NCI-H128 (cell line): Measurements from ENCODE around the gene GRAMD1B.

Source experiments
- DNase-seq: peaks from one replicate; lab custom pipeline; 2025; ENCODE audit not compliant: unreplicated experiment; lab: John Stamatoyannopoulos, UW

The GRAMD1B gene

GRCh38 chr11:123429913-123430720, at the start of gene GRAMD1B:
GRAMD1B (plus strand) TSS chr11:123430269; CDS start chr11:123430793, 524 bp downstream.
- peak; percentile 39 for DNase-seq

DNA sequence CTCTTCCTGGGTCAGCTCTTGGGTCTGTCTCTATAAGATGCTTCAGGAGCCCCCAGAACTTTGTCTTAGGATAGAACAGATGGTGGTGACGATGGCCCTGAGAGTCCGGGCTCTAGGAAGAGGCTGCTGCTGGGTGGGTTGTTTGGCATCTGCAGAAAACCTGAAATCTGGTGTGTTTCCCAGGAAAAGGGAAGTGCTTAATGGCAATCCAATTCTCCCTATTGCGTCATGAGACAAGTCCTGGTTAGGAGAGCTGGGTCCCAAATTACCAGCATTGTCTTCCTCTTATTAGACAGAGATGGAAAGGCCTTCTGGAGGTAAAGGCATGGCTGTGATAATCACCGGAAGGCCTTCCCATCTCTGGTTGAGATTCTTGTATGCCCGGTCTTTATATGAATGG, 48.9 kb upstream of the GRAMD1B start:
- no peak for DNase-seq

DNA sequence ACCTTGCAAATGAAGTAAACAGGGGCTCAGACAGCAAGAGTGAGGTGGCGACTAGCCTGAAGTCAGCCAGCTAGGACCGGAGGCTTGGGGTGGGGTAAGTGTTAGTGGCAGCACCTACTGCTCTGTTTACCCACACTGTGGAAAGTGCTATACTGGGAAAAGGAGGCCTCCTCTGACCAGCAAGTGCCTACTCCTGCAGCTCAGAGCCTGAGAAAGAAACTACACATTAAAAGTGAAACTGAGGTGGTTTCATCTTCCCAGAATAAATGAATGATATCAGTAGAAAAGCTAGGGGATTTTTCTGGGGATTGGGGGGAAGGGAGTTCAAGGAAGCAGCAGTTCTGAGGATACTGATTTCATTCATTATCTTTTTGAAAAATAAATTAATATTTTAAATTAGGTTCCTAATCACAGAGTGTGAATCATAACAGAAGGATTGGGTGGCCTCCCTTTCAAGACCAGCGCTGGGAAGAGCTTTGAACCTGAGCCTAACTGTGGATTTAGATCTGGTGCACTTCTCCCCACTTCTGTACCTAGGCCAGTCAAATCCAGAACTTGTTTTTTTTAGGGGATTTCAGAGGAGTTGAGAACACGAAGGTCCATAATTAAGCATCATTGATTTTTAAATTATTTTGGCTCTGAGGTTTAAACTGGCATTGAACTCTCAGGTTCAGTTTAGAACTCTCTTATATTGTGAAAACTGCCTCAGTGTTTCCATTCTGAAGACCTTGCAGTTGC, 48.1 kb upstream of the GRAMD1B start:
- DNase-seq: no peak

DNA sequence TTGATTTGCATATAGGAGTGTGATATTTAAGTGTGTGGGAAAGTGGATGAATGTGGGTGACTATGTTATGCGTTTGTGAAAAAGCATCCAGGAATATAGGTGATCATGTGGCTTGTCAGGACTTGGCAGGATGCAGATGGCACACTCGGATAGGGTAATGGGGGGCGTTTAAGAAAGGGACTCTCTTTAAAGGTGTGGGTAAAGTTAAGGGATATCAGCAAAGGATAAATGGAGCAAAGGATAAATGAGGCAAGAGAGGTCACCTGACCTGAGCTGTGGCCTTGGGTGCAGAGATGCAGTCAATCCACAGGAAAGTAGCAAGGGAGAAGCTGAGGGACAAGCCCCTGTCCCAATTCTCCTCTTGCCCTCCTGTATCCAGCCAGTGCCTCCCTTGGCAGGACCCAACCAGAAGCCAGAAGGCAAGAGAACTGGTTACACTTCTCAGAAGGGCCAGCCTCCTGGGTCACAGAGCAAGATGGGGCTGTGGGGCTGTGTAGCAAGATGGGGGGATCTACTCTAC, 47.5 kb upstream of the GRAMD1B start:
- no peak for DNase-seq

DNA sequence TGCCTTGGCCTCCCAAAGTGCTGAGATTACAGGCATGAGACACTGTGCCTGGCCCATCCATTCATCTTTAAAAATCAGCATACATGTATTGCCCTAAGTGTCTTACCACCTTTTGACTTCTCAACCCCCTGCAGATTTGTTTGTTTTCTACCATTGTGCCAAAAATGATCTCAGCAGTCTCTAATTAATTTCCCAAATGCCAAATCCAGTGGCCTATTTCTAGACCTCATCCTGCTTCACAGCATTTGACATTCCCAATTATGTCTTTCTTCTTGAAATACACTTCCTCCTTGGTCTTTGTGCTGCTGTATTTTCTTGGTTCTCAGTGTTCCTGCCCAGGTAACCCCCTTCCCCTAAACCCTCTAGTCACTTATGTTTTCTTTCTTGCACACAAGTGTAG, 46.0 kb upstream of the GRAMD1B start:
- DNase-seq: no peak

DNA sequence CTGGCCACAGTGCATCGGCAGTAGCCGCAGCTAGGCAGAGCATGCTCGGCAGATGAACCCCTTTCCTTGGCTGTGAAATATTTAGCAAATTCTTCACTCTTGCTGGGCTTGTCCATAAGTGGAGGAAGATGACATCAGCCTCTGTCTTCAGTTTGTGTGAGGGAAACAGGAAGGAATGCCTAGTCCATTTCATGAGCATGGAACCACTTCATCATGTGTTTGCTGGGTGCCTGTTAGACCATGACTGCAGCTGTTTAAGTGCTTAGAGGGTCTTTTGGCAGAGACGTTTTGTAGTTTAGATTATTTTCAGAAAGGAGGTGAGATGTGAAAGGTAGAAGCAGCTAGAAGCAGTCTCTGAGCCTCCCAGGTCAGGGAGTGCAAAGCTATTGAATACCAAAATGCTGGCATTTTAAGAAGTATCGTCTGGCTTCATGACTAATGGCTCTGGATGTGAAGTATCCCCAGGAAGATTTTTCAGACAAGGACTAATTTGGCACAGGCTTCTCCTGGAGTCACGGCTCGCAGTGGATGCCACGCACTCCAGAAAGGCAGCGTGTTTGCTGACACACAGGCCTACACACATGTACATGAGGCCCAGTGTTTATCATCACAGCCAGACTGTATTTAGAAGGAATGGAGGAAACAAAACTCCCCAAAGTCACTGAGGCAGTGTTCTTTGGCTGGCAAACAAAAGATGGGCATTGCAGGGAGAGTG, 43.1 kb upstream of the GRAMD1B start:
- no peak for DNase-seq

GRCh38 chr11:123388640-123389039, 41.4 kb upstream of the GRAMD1B start:
- no peak for DNase-seq

DNA sequence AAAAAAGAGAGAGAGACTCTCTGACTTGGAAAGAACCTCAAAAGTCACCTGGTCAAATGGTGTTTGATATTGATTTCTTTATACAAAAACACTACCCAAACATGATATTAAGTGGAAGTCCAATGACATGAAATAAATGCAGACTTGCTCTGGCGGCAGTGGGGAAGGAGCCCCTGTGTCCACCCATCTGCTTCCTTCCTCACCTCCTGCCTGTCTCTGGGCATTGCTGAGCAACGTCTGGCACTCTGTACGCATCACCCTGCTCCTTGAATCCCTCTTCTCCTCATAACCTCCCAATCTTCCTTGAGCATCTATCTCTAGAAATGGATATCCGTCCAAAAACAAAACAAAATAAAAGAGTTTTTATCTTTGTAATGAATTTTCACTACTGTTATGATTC, 39.9 kb upstream of the GRAMD1B start:
- no peak for DNase-seq

DNA sequence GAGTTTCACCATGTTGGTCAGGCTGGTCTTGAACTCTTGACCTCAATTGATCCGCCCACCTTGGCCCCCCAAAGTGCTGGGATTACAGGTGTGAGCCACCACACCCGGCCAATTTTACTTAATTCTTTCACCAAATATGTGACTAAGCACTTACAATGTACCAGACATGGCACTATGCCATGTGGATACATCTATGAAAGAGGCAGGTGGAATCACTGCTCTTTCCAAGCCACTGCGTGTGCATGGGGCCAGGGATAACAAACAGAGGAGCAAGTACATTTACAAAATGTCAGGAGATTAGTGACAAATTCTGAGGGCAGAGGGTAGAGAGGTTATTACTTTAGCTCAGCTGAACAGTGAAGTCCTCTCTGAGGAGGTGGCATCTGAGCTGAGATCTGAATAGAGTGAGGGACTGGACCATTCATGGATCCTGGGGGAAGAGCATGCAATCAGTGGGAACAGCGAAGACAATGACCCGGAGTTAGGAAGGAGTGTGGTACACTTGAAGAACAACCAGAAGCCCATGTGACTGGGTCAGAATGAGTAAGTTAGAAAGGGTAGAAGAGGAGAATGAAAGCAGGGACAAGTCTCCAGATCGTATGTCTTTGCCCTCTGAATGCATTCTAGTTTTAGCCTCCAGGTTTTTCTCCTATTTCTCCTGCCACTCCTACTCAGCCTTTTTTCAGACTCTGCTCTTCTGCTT, 38.3 kb upstream of the GRAMD1B start:
- no peak for DNase-seq

GRCh38 chr11:123392431-123392830, 37.6 kb upstream of the GRAMD1B start:
- no peak for DNase-seq

- DNase-seq: no peak
Observed at GRCh38 chr11:123392844-123393243, 37.2 kb upstream of the GRAMD1B start.

GRCh38 chr11:123393312-123393927, 36.6 kb upstream of the GRAMD1B start:
- DNase-seq: no peak

- no peak for DNase-seq
Observed at GRCh38 chr11:123404676-123405075, 25.4 kb upstream of the GRAMD1B start.

DNA sequence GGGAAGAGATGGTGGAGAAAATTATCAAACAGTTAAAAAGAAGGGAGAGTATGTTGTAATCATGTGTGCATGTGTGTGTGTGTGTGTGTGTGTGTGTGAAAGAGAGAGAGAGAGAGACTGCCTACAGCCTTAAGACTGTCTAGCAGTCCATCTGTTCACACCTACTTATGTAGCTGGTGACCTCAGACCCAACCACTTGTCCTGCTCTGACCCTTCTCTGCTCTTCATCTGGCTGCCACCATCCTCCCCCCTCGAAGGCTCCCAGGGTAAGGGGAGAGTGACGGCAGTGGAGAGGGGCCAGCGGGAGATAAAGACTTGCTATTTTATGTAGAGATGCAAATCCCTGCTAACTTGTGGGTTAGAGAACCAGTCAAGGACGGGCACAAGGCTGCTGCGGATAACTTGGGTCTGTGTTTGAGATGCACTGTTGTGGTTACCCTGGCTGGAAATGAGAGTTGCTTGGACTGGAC, 24.9 kb upstream of the GRAMD1B start:
- no peak for DNase-seq

DNA sequence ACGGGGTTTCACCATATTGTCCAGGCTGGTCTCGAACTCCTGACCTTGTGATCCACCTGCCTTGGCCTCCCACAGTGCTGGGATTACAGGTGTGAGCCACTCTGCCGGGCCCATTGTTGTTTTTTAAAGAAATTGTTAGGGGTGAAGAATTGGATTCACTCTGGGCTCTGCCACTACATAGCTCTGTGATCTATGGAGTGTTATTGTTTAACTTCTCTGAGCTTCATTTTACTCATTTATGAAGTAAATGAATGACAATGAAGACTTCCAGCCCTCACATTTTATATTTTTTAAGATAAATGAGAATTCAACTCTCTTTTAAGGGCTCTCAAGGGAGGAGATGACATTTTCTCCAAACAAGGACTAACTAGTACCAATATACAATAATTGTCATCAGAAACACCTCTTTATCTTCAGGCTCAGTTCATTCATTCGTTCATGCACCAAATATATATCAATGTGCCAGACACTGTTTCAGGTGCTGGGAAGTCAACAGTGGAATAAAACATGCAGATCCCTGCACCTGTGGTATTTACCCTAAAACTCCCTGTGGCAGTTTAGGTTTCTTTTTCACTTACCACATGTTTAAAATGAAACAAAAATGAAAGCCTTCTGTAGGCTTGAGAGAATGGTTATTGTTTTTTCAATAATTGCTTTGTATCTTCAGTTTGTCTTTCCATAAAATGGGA, 23.5 kb upstream of the GRAMD1B start:
- no peak for DNase-seq

- DNase-seq: peak; percentile 40
Observed at GRCh38 chr11:123407130-123407995, 22.7 kb upstream of the GRAMD1B start.

GRCh38 chr11:123407996-123408597, 22.0 kb upstream of the GRAMD1B start:
- DNase-seq: no peak
